HG03439 (cell line): ENCODE results near the gene CFAP298.
A peak's percentile ranks its signal among the peaks of the same experiment; 100 is the strongest.
"Not testable (repeated sequence)": the region's sequence is repeated elsewhere in the genome, so short reads cannot be mapped to it uniquely, and the experiment has no call there.

Experiments used
- ATAC-seq: cut with Tn5 transposase; IDR thresholded peaks from one replicate; pipeline ENCODE4 v1.9.1; 2021; ENCODE audit warnings: mild to moderate bottlenecking, moderate library complexity; ENCODE audit not compliant: unreplicated experiment

Gene CFAP298

GRCh38 chr21:32612075-32612998 lies at the start of gene CFAP298:
Gene CFAP298, minus strand, starts transcription at chr21:32612377. Its CDS starts 134 bp downstream, at chr21:32612243.
- ATAC-seq, result peak; percentile 97

GRCh38 chr21:32661026-32661782 lies 49.0 kb upstream of the CFAP298 start:
- not testable (repeated sequence) for ATAC-seq

- ATAC-seq, result no peak
Measured at GRCh38 chr21:32658524-32658923, 46.3 kb upstream of the CFAP298 start.

- ATAC-seq, result no peak
Measured at GRCh38 chr21:32653326-32653901, 41.2 kb upstream of the CFAP298 start.

GRCh38 chr21:32648165-32648564 lies 36.0 kb upstream of the CFAP298 start:
- no peak for ATAC-seq

GRCh38 chr21:32645261-32646182 lies 33.3 kb upstream of the CFAP298 start:
- ATAC-seq, result no peak

GRCh38 chr21:32641710-32642698 lies 29.8 kb upstream of the CFAP298 start:
- no peak for ATAC-seq

GRCh38 chr21:32626621-32627196 lies 14.5 kb upstream of the CFAP298 start:
- no peak for ATAC-seq

- not testable (repeated sequence) for ATAC-seq
Measured at GRCh38 chr21:32618218-32618617, 6.0 kb upstream of the CFAP298 start.

- no peak for ATAC-seq
Measured at GRCh38 chr21:32613436-32614043, 1.4 kb upstream of the CFAP298 start.

- ATAC-seq, result no peak
Measured at GRCh38 chr21:32612999-32613337, 791 bp upstream of the CFAP298 start.

- ATAC-seq, result peak; percentile 9
Measured at GRCh38 chr21:32611471-32611997, 643 bp downstream of the CFAP298 start.

- ATAC-seq, result not testable (repeated sequence)
Measured at GRCh38 chr21:32610940-32611339, 1.2 kb downstream of the CFAP298 start.

- ATAC-seq, result no peak
Measured at GRCh38 chr21:32608851-32609250, 3.3 kb downstream of the CFAP298 start.

GRCh38 chr21:32605469-32605868 lies 6.7 kb downstream of the CFAP298 start:
- no peak for ATAC-seq

- no peak for ATAC-seq
Measured at GRCh38 chr21:32604464-32604863, 7.7 kb downstream of the CFAP298 start.

- ATAC-seq, result no peak
Measured at GRCh38 chr21:32603131-32603530, 9.0 kb downstream of the CFAP298 start.

- ATAC-seq, result no peak
Measured at GRCh38 chr21:32602099-32602498, 10.1 kb downstream of the CFAP298 start.
